ENCODE results near the gene AP3B1.
"Not testable (repeated sequence)": the region's sequence is repeated elsewhere in the genome, so short reads cannot be mapped to it uniquely, and the experiment has no call there.

The AP3B1 gene

GRCh38 chr5:78066722-78067121 is 227.8 kb downstream of the AP3B1 start:
- DNase-seq (ENCODE audit: low read depth in 3 of 3) = not testable (repeated sequence)

- DNase-seq (ENCODE audit: low read depth in 3 of 3) = no peak
Measured at GRCh38 chr5:78065663-78066062, 228.8 kb downstream of the AP3B1 start.

- DNase-seq (ENCODE audit: low read depth in 3 of 3) = no peak
Measured at GRCh38 chr5:78064941-78065472, 229.5 kb downstream of the AP3B1 start.

GRCh38 chr5:78063495-78063894 is 231.0 kb downstream of the AP3B1 start:
- no peak for DNase-seq (ENCODE audit: low read depth in 3 of 3)

- no peak for DNase-seq (ENCODE audit: low read depth in 3 of 3)
Measured at GRCh38 chr5:78062645-78063044, 231.9 kb downstream of the AP3B1 start.

- no peak for DNase-seq (ENCODE audit: low read depth in 3 of 3)
Measured at GRCh38 chr5:78060421-78060820, 234.1 kb downstream of the AP3B1 start.

GRCh38 chr5:78058625-78059024 is 235.9 kb downstream of the AP3B1 start:
- no peak for DNase-seq (ENCODE audit: low read depth in 3 of 3)

- no peak for DNase-seq (ENCODE audit: low read depth in 3 of 3)
Measured at GRCh38 chr5:78056901-78057514, 237.5 kb downstream of the AP3B1 start.

GRCh38 chr5:78056053-78056452 is 238.4 kb downstream of the AP3B1 start:
- no peak for DNase-seq (ENCODE audit: low read depth in 3 of 3)

- DNase-seq (ENCODE audit: low read depth in 3 of 3) = no peak
Measured at GRCh38 chr5:78050888-78051287, 243.6 kb downstream of the AP3B1 start.

- not testable (repeated sequence) for DNase-seq (ENCODE audit: low read depth in 3 of 3)
Measured at GRCh38 chr5:78046823-78047222, 247.7 kb downstream of the AP3B1 start.

- DNase-seq (ENCODE audit: low read depth in 3 of 3) = no peak
Measured at GRCh38 chr5:78046006-78046405, 248.5 kb downstream of the AP3B1 start.

GRCh38 chr5:78041805-78042204 is 252.7 kb downstream of the AP3B1 start:
- DNase-seq (ENCODE audit: low read depth in 3 of 3) = no peak

- DNase-seq (ENCODE audit: low read depth in 3 of 3) = no peak
Measured at GRCh38 chr5:78025540-78025939, 269.0 kb downstream of the AP3B1 start.

GRCh38 chr5:78019744-78020143 is 274.8 kb downstream of the AP3B1 start:
- DNase-seq (ENCODE audit: low read depth in 3 of 3) = no peak

GRCh38 chr5:78016863-78017529 is 277.5 kb downstream of the AP3B1 start:
- no peak for DNase-seq (ENCODE audit: low read depth in 3 of 3)

- no peak for DNase-seq (ENCODE audit: low read depth in 3 of 3)
Measured at GRCh38 chr5:78009937-78010527, 284.5 kb downstream of the AP3B1 start.

- no peak for DNase-seq (ENCODE audit: low read depth in 3 of 3)
Measured at GRCh38 chr5:78008356-78008967, 286.0 kb downstream of the AP3B1 start.

GRCh38 chr5:78007233-78007632 is 287.3 kb downstream of the AP3B1 start:
- no peak for DNase-seq (ENCODE audit: low read depth in 3 of 3)

GRCh38 chr5:78006449-78006848 is 288.0 kb downstream of the AP3B1 start:
- no peak for DNase-seq (ENCODE audit: low read depth in 3 of 3)

GRCh38 chr5:78005021-78005785 is 289.3 kb downstream of the AP3B1 start:
- DNase-seq (ENCODE audit: low read depth in 3 of 3) = no peak

GRCh38 chr5:78004559-78004958 is 289.9 kb downstream of the AP3B1 start:
- no peak for DNase-seq (ENCODE audit: low read depth in 3 of 3)
